NCI-H2196 (cell line): Measurements from ENCODE around the gene EVI5.
"Not testable (repeated sequence)": the region's sequence is repeated elsewhere in the genome, so short reads cannot be mapped to it uniquely, and the experiment has no call there.

Experiments
- DNase-seq: peaks from one replicate; lab custom pipeline; 2025; ENCODE audit not compliant: unreplicated experiment; lab: John Stamatoyannopoulos, UW

The EVI5 gene

DNA sequence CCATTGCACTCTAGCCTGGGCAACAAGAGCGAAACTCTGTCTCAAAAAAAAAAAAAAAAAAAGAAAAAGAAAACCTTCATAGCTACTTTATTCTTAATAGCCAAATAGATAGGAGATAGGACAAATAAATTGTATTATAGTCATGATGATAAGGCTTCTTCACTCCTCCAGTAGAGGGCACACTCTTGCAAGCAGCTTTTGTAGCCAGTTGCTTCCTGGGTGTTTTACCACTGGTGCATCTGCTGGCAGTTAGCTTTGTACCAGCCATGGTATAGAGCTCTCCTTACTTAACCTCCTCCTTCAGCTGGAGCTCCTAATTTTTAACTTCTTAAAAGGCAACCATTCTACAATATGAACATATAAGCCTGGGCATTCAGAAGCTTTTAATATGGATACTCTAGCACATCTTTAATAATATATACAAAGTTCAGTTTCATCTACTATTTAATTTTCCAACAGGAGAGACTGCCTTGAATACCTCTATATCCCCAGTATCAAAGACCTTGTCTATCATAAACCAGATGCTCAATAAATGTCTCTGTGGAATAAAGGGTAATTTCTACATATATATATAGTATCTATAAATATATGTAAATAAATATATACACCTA is 35.8 kb downstream of the EVI5 start:
- peak; percentile 50 for DNase-seq

- DNase-seq = no peak
These were observed 36.8 kb downstream of the EVI5 start for GRCh38 chr1:92748138-92748537.

DNA sequence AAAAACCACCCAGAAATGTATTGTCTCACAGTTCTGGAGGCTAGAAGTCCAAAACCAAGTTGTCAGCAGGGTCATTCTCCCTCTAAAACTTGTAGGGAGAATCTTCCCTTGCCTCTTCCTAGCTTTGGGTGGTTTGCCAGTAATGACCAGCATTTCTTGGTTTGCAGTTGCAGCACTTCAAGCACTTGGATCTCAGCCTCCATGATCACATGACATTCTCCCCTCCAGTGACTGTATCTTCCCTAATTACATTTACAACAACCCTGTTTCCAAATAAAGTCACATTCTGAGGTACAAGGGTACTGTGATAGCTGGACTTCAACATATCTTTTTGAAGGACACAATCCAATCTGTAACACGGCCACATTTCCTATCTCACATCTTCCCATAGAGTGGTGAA is 37.2 kb downstream of the EVI5 start:
- DNase-seq = no peak

GRCh38 chr1:92746255-92746654 is 38.7 kb downstream of the EVI5 start:
- DNase-seq = not testable (repeated sequence)

- no peak for DNase-seq
These were observed 41.7 kb downstream of the EVI5 start for GRCh38 chr1:92743221-92743620.

- DNase-seq = no peak
These were observed 45.0 kb downstream of the EVI5 start for GRCh38 chr1:92739669-92740524.

- no peak for DNase-seq
These were observed 48.5 kb downstream of the EVI5 start for GRCh38 chr1:92736395-92736794.

DNA sequence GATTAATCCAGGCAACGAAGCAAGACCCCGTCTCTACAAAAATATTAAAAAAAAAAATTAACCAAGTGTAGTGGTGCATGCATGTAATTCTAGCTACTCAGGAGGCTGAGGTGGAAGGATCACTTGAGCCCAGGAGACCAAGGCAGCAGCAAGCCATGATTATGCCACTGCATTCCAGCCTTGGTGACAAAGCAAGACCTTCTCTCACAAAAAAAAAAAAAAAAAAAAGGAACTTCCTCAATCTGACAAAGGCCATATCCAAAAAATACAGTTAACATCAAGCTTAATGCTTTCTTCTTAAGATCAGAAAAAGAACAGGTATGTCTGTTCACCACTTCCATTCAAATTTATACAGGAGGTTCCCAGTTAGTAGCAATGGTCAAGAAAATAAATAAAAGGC is 54.4 kb downstream of the EVI5 start:
- no peak for DNase-seq

DNA sequence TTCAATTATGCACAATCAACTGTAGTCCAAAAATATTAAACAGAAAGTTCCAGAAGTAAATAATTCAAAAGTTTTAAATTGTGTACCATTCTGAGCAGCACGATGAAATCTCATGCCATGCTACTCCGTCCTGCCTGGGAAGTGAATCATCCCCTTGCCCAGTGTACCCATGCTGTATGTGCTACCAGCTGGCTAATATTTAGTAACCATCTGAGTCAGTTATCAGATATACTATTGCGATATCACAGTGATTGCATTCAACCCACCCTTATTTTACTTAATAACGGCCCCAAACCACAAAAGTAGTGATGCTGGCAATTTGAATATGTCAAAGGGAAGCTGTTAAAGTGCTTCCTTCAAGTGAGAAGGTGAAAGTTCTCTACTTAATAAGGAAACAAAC is 56.2 kb downstream of the EVI5 start:
- no peak for DNase-seq

GRCh38 chr1:92723713-92724112 is 61.2 kb downstream of the EVI5 start:
- DNase-seq = not testable (repeated sequence)

GRCh38 chr1:92721886-92722285 is 63.0 kb downstream of the EVI5 start:
- DNase-seq = no peak

DNA sequence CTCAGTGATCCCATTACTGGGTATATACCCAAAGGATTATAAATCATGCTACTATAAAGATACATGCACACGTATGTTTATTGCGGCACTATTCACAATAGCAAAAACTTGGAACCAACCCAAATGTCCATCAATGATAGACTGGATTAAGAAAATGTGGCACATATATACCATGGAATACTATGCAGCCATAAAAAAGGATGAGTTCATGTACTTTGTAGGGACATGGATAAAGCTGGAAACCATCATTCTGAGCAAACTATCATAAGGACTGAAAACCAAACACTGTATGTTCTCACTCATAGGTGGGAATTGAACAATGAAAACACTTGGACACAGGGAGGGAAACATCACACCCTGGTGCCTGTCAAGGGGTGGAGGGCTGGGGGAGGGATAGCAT is 63.8 kb downstream of the EVI5 start:
- not testable (repeated sequence) for DNase-seq

DNA sequence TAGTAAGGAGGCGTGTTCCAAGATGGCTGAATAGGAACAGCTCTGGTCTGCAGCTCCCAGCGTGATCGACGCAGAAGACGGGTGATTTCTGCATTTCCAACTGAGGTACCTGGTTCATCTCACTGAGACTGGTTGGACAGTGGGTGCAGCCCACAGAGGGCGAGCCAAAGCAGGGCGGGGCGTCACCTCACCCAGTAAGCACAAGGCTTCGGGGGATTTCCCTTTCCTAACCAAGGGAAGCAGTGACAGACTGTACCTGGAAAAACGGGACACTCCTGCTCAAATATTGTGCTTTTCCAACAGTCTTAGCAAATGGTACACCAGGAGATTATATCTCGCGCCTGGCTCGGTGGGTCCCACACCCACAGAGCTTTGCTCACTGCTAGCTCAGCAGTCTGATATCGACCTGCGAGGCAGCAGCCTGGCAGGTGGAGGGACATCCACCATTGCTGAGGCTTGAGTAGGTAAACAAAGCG is 69.4 kb downstream of the EVI5 start:
- not testable (repeated sequence) for DNase-seq

GRCh38 chr1:92713939-92714338 is 71.0 kb downstream of the EVI5 start:
- DNase-seq = no peak

- no peak for DNase-seq
These were observed 73.3 kb downstream of the EVI5 start for GRCh38 chr1:92711473-92712165.

DNA sequence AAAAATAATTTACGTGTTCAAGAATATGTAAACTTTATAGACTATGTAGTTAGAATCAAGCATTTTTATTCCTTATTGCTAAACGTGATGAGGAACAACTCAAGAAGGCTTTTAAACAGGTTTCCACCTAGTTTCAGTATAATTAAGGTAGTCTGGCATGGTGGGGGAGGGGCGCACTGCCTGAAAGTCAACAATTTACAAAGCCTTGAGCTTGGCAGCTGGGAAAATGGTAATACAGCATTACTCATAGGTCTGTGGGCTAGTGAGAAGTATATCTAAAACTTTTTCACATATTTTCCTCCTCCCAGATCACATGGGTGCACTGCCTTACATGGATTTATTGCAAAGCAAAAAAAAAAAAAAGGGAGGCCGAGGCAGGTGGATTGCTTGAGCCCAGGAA is 75.2 kb downstream of the EVI5 start:
- no peak for DNase-seq

- no peak for DNase-seq
These were observed 76.4 kb downstream of the EVI5 start for GRCh38 chr1:92708368-92708950.

GRCh38 chr1:92707709-92708108 is 77.2 kb downstream of the EVI5 start:
- no peak for DNase-seq

DNA sequence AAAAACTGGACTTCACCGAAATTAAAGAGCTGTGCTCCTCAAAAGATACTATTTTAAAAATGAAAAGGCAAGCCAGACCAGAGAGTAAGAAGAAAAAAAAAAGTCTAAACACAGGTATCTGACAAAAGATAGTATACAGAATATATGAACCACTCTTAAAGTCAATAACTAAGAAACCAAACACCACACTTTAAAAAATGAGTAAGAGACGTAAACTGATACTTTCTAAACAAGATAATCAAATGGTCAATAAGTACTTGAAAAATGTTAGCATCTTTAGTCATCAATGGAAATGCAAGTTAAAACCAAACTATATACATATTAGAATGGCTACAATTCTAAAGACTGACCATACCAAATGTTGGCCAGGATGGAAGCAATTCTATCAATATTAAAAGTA is 77.6 kb downstream of the EVI5 start:
- DNase-seq = no peak

DNA sequence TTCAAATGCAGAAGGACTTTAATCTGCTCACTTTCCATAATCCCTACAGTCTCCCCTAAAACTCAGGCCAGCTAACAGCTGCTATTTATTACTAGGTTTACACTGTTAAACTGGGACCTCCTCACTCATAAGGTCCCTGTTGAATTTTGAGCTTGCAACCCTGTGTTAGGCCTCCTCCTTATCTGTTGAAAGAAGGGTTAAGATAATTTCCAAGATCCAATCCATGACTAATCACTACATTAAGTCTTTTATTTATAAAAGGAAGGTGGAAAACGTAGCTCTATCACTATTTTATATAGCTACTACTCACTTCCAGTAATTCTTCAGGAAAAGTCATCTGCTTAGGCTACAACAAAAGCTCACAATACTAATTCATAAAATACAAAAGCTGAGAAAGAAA is 79.5 kb downstream of the EVI5 start:
- no peak for DNase-seq

DNA sequence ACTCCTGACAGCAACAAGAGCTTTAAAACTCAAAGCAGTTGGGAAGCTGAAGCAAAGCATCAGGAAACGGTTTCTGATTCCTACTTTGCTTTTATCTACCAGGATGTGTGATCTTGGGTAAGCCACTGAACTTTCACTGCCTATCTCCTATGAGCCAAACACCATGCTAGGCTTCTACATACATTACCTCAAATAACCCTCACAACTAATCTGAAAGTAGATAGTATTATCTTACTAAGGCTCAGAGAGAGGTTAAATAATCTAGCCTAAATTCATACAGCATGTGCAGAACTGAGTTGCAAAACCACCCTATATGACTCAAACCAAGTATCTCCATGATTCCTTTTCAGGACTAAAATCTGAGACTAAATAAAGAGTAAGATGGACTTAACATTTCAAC is 83.8 kb downstream of the EVI5 start:
- DNase-seq = no peak

DNA sequence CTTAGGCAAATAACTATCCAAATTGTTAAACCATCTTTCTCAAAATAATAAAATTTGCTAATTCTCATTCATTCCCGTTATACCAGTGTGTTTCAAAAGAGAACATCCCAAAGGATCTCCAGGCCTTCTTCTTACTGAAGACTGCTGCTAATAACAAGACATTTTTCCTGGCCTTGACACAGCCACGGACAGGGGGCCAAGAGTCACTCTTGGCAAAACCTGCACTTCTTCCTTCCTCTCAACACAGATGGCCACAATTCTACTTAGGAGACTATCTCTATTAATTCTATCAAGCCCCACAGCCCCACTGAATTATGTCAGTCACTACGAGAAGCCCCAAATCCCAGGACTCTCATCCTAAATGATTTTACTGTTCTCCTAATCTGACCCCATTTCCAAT is 86.0 kb downstream of the EVI5 start:
- no peak for DNase-seq
